ENCODE measurements around the gene COL5A3.

COL5A3 gene

GRCh38 chr19:10010939-10011338 lies 635 bp upstream of the COL5A3 start:
- no peaks in the 10 kb centered on the region for H3K79me2 ChIP-seq (ENCODE audit: insufficient read depth, low read length)
- no peak overlapping the region for H3K4me3 ChIP-seq (ENCODE audit: insufficient read depth, low read length, poor library complexity, severe bottlenecking)
- H3K9me2 ChIP-seq (replicated peaks; ENCODE audit: insufficient read depth, low read length) = no peaks in the 10 kb centered on the region
- H3K27me3 ChIP-seq (ENCODE audit: low read length) = no peaks in the 10 kb centered on the region
- TF ChIP-seq CTCF (IDR thresholded peaks at IDR 0.05; ENCODE audit: insufficient read depth, low read length, poor library complexity, severe bottlenecking) (no peak), EZH2phosphoT487 (conservative IDR thresholded peaks at IDR 0.05; ENCODE audit: low read length) (no peak)
- no peaks in the 10 kb centered on the region for H4K20me1 ChIP-seq (ENCODE audit: low read depth, low read length)
- no peaks in the 10 kb centered on the region for H3F3A ChIP-seq (ENCODE audit: insufficient read depth)
- no peaks in the 10 kb centered on the region for H3K36me3 ChIP-seq (ENCODE audit: low read length)
- H3K4me2 ChIP-seq (ENCODE audit: low read depth, low read length, poor library complexity, severe bottlenecking) = no peak overlapping the region
- no peak overlapping the region for H2AFZ ChIP-seq (ENCODE audit: low read depth, low read length, severe bottlenecking)
- no peak overlapping the region for H3K9ac ChIP-seq (ENCODE audit: low read length)
- H3K9me3 ChIP-seq (ENCODE audit: insufficient read depth, low read length) = no peaks in the 10 kb centered on the region
- H3K27ac ChIP-seq (ENCODE audit: low read depth, low read length) = no peak overlapping the region

- Histone ChIP-seq H3K36me3 (ENCODE audit: low read length) (no peaks in the 10 kb centered on the region), H3K9me2 (replicated peaks; ENCODE audit: insufficient read depth, low read length) (no peaks in the 10 kb centered on the region), H4K20me1 (ENCODE audit: low read depth, low read length) (no peaks in the 10 kb centered on the region), H3K4me3 (ENCODE audit: insufficient read depth, low read length, poor library complexity, severe bottlenecking) (no peak overlapping the region), H3F3A (ENCODE audit: insufficient read depth) (no peaks in the 10 kb centered on the region), H3K9ac (ENCODE audit: low read length) (no peak overlapping the region), H3K27me3 (ENCODE audit: low read length) (no peaks in the 10 kb centered on the region), H3K79me2 (ENCODE audit: insufficient read depth, low read length) (no peaks in the 10 kb centered on the region), H3K27ac (ENCODE audit: low read depth, low read length) (no peak overlapping the region), H2AFZ (ENCODE audit: low read depth, low read length, severe bottlenecking) (no peak overlapping the region), H3K4me2 (ENCODE audit: low read depth, low read length, poor library complexity, severe bottlenecking) (no peak overlapping the region), H3K9me3 (ENCODE audit: insufficient read depth, low read length) (no peaks in the 10 kb centered on the region)
- no peak for TF ChIP-seq EZH2phosphoT487 (conservative IDR thresholded peaks at IDR 0.05; ENCODE audit: low read length)
- no peak for TF ChIP-seq CTCF (IDR thresholded peaks at IDR 0.05; ENCODE audit: insufficient read depth, low read length, poor library complexity, severe bottlenecking)
Measured at GRCh38 chr19:10009714-10010224, 535 bp downstream of the COL5A3 start.

- Histone ChIP-seq H3K4me3 (ENCODE audit: insufficient read depth, low read length, poor library complexity, severe bottlenecking) (no peak overlapping the region), H3K27me3 (ENCODE audit: low read length) (no peaks in the 10 kb centered on the region), H3K9me3 (ENCODE audit: insufficient read depth, low read length) (no peaks in the 10 kb centered on the region), H3K9ac (ENCODE audit: low read length) (no peak overlapping the region), H3K27ac (ENCODE audit: low read depth, low read length) (no peak overlapping the region), H3K79me2 (ENCODE audit: insufficient read depth, low read length) (no peaks in the 10 kb centered on the region), H3K36me3 (ENCODE audit: low read length) (no peaks in the 10 kb centered on the region), H3K4me2 (ENCODE audit: low read depth, low read length, poor library complexity, severe bottlenecking) (no peak overlapping the region), H2AFZ (ENCODE audit: low read depth, low read length, severe bottlenecking) (no peak overlapping the region), H4K20me1 (ENCODE audit: low read depth, low read length) (no peaks in the 10 kb centered on the region), H3K9me2 (replicated peaks; ENCODE audit: insufficient read depth, low read length) (no peaks in the 10 kb centered on the region), H3F3A (ENCODE audit: insufficient read depth) (no peaks in the 10 kb centered on the region)
- TF ChIP-seq CTCF (IDR thresholded peaks at IDR 0.05; ENCODE audit: insufficient read depth, low read length, poor library complexity, severe bottlenecking) (no peak), EZH2phosphoT487 (conservative IDR thresholded peaks at IDR 0.05; ENCODE audit: low read length) (no peak)
Measured at GRCh38 chr19:10008184-10008765, 2.0 kb downstream of the COL5A3 start.

Measured in SU-DHL-6 (cell line).